ENCODE measurements around the gene CIAO1.

The CIAO1 gene

GRCh38 chr2:96247009-96247408 lies 19.0 kb upstream of the CIAO1 start:
- no peak for DNase-seq
- Histone ChIP-seq H3K36me3 (peaks cover 2% of the 10 kb centered on the region), H3K9me3 (ENCODE audit: severe bottlenecking) (no peaks in the 10 kb centered on the region), H3K27ac (no peak overlapping the region), H3K27me3 (ENCODE audit: insufficient read depth, low read depth, severe bottlenecking) (no peaks in the 10 kb centered on the region), H3K4me3 (ENCODE audit: low read depth, low read length) (no peak overlapping the region)
- no peak for TF ChIP-seq CTCF (IDR thresholded peaks at IDR 0.05; ENCODE audit: low read depth, low read length)

- Histone ChIP-seq H3K36me3 (peaks cover 10% of the 10 kb centered on the region), H3K27me3 (ENCODE audit: insufficient read depth, low read depth, severe bottlenecking) (no peaks in the 10 kb centered on the region), H3K9me3 (ENCODE audit: severe bottlenecking) (no peaks in the 10 kb centered on the region), H3K27ac (no peak overlapping the region), H3K4me3 (ENCODE audit: low read depth, low read length) (no peak overlapping the region)
- TF ChIP-seq CTCF (IDR thresholded peaks at IDR 0.05; ENCODE audit: low read depth, low read length) = no peak
- DNase-seq = no peak
These were observed 18.1 kb upstream of the CIAO1 start for GRCh38 chr2:96247896-96248295.

GRCh38 chr2:96248624-96249023 lies 17.4 kb upstream of the CIAO1 start:
- Histone ChIP-seq H3K36me3 (peaks cover 18% of the 10 kb centered on the region), H3K27me3 (ENCODE audit: insufficient read depth, low read depth, severe bottlenecking) (no peaks in the 10 kb centered on the region), H3K27ac (no peak overlapping the region), H3K4me3 (ENCODE audit: low read depth, low read length) (no peak overlapping the region), H3K9me3 (ENCODE audit: severe bottlenecking) (no peaks in the 10 kb centered on the region)
- TF ChIP-seq CTCF (IDR thresholded peaks at IDR 0.05; ENCODE audit: low read depth, low read length) = no peak
- no peak for DNase-seq

- Histone ChIP-seq H3K27ac (no peak overlapping the region), H3K4me3 (ENCODE audit: low read depth, low read length) (no peak overlapping the region), H3K36me3 (peaks cover 28% of the 10 kb centered on the region), H3K9me3 (ENCODE audit: severe bottlenecking) (no peaks in the 10 kb centered on the region), H3K27me3 (ENCODE audit: insufficient read depth, low read depth, severe bottlenecking) (no peaks in the 10 kb centered on the region)
- no peak for TF ChIP-seq CTCF (IDR thresholded peaks at IDR 0.05; ENCODE audit: low read depth, low read length)
- DNase-seq = no peak
These were observed 16.4 kb upstream of the CIAO1 start for GRCh38 chr2:96249654-96250053.

- Histone ChIP-seq H3K36me3 (peaks cover 33% of the 10 kb centered on the region), H3K27ac (no peak overlapping the region), H3K27me3 (ENCODE audit: insufficient read depth, low read depth, severe bottlenecking) (no peaks in the 10 kb centered on the region), H3K9me3 (ENCODE audit: severe bottlenecking) (no peaks in the 10 kb centered on the region), H3K4me3 (ENCODE audit: low read depth, low read length) (no peak overlapping the region)
- TF ChIP-seq CTCF (IDR thresholded peaks at IDR 0.05; ENCODE audit: low read depth, low read length) = no peak
- DNase-seq = no peak
These were observed 15.8 kb upstream of the CIAO1 start for GRCh38 chr2:96250188-96250587.

- DNase-seq = peak; percentile 85
- Histone ChIP-seq H3K27ac (no peak overlapping the region), H3K36me3 (peaks cover 42% of the 10 kb centered on the region), H3K27me3 (ENCODE audit: insufficient read depth, low read depth, severe bottlenecking) (no peaks in the 10 kb centered on the region), H3K4me3 (ENCODE audit: low read depth, low read length) (no peak overlapping the region), H3K9me3 (ENCODE audit: severe bottlenecking) (no peaks in the 10 kb centered on the region)
- no peak for TF ChIP-seq CTCF (IDR thresholded peaks at IDR 0.05; ENCODE audit: low read depth, low read length)
These were observed 14.2 kb upstream of the CIAO1 start for GRCh38 chr2:96251721-96252292.
